Measurements from ENCODE around the gene MYO15A. TPM values are rescaled to one million over a fixed set of nuclear protein-coding genes. Genes with fewer than 3 reads are reported as not detected.
A peak's percentile ranks its signal among the peaks of the same experiment; 100 is the strongest.

The MYO15A gene
- total and polyA plus RNA-seq, 2 of the 4 experiments (the other 2 are of a cell fraction) = 0.18 to 1.1 TPM

DNA sequence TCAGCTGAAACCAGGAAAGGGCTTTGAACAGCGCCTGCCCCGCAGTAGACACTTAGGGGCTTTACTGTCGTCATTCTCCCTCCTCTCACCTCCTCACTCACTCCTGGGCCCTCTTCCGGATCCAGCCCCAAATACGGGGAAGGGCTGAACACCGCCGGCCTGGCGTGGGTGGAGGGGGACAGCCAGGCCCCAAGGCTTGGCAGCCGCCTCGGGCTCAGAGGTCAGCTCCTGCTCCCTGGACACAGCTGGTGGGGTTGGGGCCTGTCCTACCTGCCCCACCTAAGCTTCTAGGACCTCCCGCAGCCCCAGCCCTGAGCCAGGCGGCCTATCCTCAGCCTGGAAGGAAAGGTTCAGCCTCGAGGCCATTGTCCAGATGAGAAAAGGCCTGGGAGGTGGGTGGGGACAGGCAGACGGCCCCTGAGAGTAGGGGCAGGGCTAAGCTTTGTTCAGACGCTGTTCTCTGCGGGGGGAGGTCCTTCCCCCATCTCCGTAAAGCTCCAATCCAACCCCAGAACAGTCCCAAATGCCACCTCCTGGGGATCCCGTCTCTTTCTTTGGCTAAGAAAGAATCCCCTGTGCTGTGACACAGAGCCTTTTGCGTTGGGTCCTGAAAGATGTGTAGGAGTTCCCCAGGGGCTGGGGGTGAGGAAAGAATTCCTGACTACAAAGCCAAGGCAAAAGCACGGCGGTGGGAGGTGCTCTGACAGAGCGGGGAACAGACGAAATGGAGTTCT, 116.0 kb downstream of the MYO15A start:
- H2BK5ac ChIP-seq (ENCODE audit: low read depth, low read length, poor library complexity, severe bottlenecking) = peak overlapping the region; percentile 52
- H3K56ac ChIP-seq (ENCODE audit: extremely low read depth, insufficient read depth, low read length) = no peak overlapping the region
- peak overlapping the region; percentile 90 for H3K14ac ChIP-seq (replicated peaks; ENCODE audit: low read depth, low read length)
- peak overlapping the region; percentile 87 for H3K4ac ChIP-seq (ENCODE audit: low read depth, low read length)
- peak overlapping the region; percentile 77 for H4K91ac ChIP-seq (ENCODE audit: insufficient read depth, low read depth, low read length)
- peak overlapping the region; percentile 37; the same call in 1 of the 2 replicates for H3K4me3 ChIP-seq (ENCODE audit: insufficient read depth, low read depth, low read length)
- peak overlapping the region; percentile 97 for H2AK9ac ChIP-seq (replicated peaks; ENCODE audit: low read depth, low read length, poor library complexity)
- no peaks in the 10 kb centered on the region for H3K36me3 ChIP-seq (ENCODE audit: control insufficient read depth, insufficient read depth, low read length)
- ATAC-seq (ENCODE audit: low read depth) (peak; percentile 5), DNase-seq (peak; percentile 29)
- CTCF ChIA-PET = interaction anchor here (0.6 kb wide), 1 partner anchor 100 kb away, joined by 3 read pairs; no protein-coding TSS in a partner anchor
- H2BK120ac ChIP-seq (ENCODE audit: low read depth, low read length) = peak overlapping the region; percentile 82; the same call in 1 of the 2 replicates
- dilution Hi-C loops (cut with HindIII; ENCODE audit: low sequenced_read_pairs, unreplicated experiment) (no loop called here), intact Hi-C loops (cut with micrococcal nuclease) (loop anchor here (2.0 kb wide), 1 partner anchor 34 kb away; the partner anchor contains the start of gene FLII), in situ Hi-C loops (cut with MboI; ENCODE audit: low sequenced_read_pairs) (no loop called here)
- WGBS, 2 experiments (ENCODE audit: extremely low coverage in 2 of 2, insufficient read length in 1 of 2) = 38% methylated on average over 5 of the region's 23 CpGs; no CpG with 5 or more reads in 1 of the 2 experiments
- peak overlapping the region; percentile 63; the same call in 1 of the 3 replicates for H2BK15ac ChIP-seq (ENCODE audit: low read depth, low read length)
- no TSS peak for BruUV-seq (replicated peaks)
- H2AFZ ChIP-seq (replicated peaks; ENCODE audit: low read length, poor library complexity) = peak overlapping the region; percentile 96
- H3K4me2 ChIP-seq (ENCODE audit: low read depth, low read length) = peak overlapping the region; percentile 95
- no peak for TF ChIP-seq RFX5 (IDR thresholded peaks at IDR 0.05; ENCODE audit: low read depth, low read length)
- no peak for TF ChIP-seq POLR2A (IDR thresholded peaks at IDR 0.05; ENCODE audit: low read depth, low read length)
- TF ChIP-seq, protein P1, sequence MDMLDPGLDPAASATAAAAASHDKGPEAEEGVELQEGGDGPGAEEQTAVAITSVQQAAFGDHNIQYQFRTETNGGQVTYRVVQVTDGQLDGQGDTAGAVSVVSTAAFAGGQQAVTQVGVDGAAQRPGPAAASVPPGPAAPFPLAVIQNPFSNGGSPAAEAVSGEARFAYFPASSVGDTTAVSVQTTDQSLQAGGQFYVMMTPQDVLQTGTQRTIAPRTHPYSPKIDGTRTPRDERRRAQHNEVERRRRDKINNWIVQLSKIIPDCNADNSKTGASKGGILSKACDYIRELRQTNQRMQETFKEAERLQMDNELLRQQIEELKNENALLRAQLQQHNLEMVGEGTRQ (IDR thresholded peaks at IDR 0.05; ENCODE audit: low read depth, low read length) = no peak
- TF ChIP-seq MAZ (IDR thresholded peaks at IDR 0.05; ENCODE audit: borderline replicate concordance, low read depth, low read length) = no peak
- H3K27me3 ChIP-seq (ENCODE audit: control insufficient read depth, insufficient read depth, low read length) = no peaks in the 10 kb centered on the region
- H3K27ac ChIP-seq (ENCODE audit: insufficient read depth, low read length) = peak overlapping the region; percentile 71
- POLR2A ChIA-PET (ENCODE audit: unreplicated experiment) = interaction anchor here (1.3 kb wide), 1 partner anchor 41 kb away, joined by 3 read pairs; the partner anchor contains the start of gene ALKBH5
- H4K20me1 ChIP-seq (ENCODE audit: insufficient read depth, low read length) = peaks cover 29% of the 10 kb centered on the region
- H3K18ac ChIP-seq (ENCODE audit: low read depth, low read length) = peak overlapping the region; percentile 66; the same call in 1 of the 2 replicates
- peak overlapping the region; percentile 82 for H3K23ac ChIP-seq (ENCODE audit: low read depth, low read length)
- H2BK20ac ChIP-seq (ENCODE audit: low read depth, low read length) = peak overlapping the region; percentile 46; the same call in 1 of the 2 replicates
- H4K5ac ChIP-seq (ENCODE audit: low read depth, low read length) = peak overlapping the region; percentile 92
- H3K9me3 ChIP-seq (ENCODE audit: control insufficient read depth, insufficient read depth, low read length) = no peaks in the 10 kb centered on the region
- peaks cover 23% of the 10 kb centered on the region for H3K4me1 ChIP-seq (ENCODE audit: control insufficient read depth, insufficient read depth, low read length)
- H4K8ac ChIP-seq (ENCODE audit: low read depth in 2 of 2, low read length in 2 of 2) = peak overlapping the region; percentile 95 to 98
- peak overlapping the region; percentile 66; the same call in 1 of the 2 replicates for H3K9ac ChIP-seq (ENCODE audit: low read depth, low read length)
- H2AK5ac ChIP-seq (ENCODE audit: low read depth, low read length) = peak overlapping the region; percentile 83; the same call in 1 of the 2 replicates
- H3K79me1 ChIP-seq (ENCODE audit: low read depth in 1 of 2, low read length in 2 of 2) = peaks cover 16 to 41% of the 10 kb centered on the region in 2 experiments
- peaks cover 25% of the 10 kb centered on the region for H3K9me1 ChIP-seq (ENCODE audit: insufficient read depth, low read length)
